ENCODE measurements around the gene FAM107B.

GRCh38 chr10:14476006-14476405, 298.7 kb downstream of the FAM107B start:
- TF ChIP-seq MAX (IDR thresholded peaks at IDR 0.05) (no peak), EP300 (IDR thresholded peaks at IDR 0.05; ENCODE audit: borderline replicate concordance) (no peak), REST (IDR thresholded peaks at IDR 0.05; ENCODE audit: low read depth) (no peak), YY1 (IDR thresholded peaks at IDR 0.05; ENCODE audit: low read depth) (no peak), TCF12 (IDR thresholded peaks at IDR 0.05; ENCODE audit: low read depth) (no peak), RAD21 (IDR thresholded peaks at IDR 0.05; ENCODE audit: low read depth) (no peak), TEAD4 (IDR thresholded peaks at IDR 0.05) (no peak), EGR1 (IDR thresholded peaks at IDR 0.05) (no peak), CREB1 (IDR thresholded peaks at IDR 0.05; ENCODE audit: low read depth) (no peak), ZBTB7A (IDR thresholded peaks at IDR 0.05; ENCODE audit: low read depth) (no peak), FOXM1 (IDR thresholded peaks at IDR 0.05; ENCODE audit: borderline replicate concordance, low read depth) (no peak), TAF1 (IDR thresholded peaks at IDR 0.05; ENCODE audit: low read depth) (no peak), NFIC (IDR thresholded peaks at IDR 0.05) (no peak), CEBPB (IDR thresholded peaks at IDR 0.05) (no peak)
